Common myeloid progenitor, CD34-positive (primary cell): ENCODE data around the gene C11orf21.

Experiments
- CTCF ChIA-PET: fragments of 350-600 bp; sonication (Branson Sonifier 250); formaldehyde crosslinking; loops from one replicate; lab custom pipeline; 2021; ENCODE audit warnings: antibody characterized with exemption; lab: Charles Lee
- POLR2A ChIA-PET: fragments of 350-600 bp; sonication (Branson Sonifier 250); formaldehyde crosslinking; loops from one replicate; lab custom pipeline; 2021; ENCODE audit warnings: antibody characterized with exemption; lab: Charles Lee
- DNase-seq, 3 donors: peaks; one replicate each; pipeline versions ENCODE4 v3.0.0 to v3.0.0-alpha.2; 2013
- H3K27ac ChIP-seq, 2 experiments: 1 replicate in 1 of 2; 2 replicates in 1 of 2; pipeline ENCODE4 v1.7.0; 2013; ENCODE audit warnings: inconsistent platforms in 2 of 2, low read length in 2 of 2, mild to moderate bottlenecking in 2 of 2, low read depth in 1 of 2, moderate library complexity in 1 of 2; ENCODE audit not compliant: severe bottlenecking in 2 of 2, insufficient read depth in 1 of 2, poor library complexity in 1 of 2
- H3K27me3 ChIP-seq, 5 experiments: replicated peaks in 2 of 5; 1 replicate in 3 of 5; 2 replicates in 2 of 5; pipeline versions ENCODE4 v1.6.1 to v1.7.0; 2013; ENCODE audit warnings: low read length in 4 of 5, mild to moderate bottlenecking in 2 of 5, moderate library complexity in 2 of 5, inconsistent platforms in 1 of 5; ENCODE audit not compliant: insufficient read depth in 5 of 5, control insufficient read depth in 4 of 5
- H3K36me3 ChIP-seq, 4 experiments: 1 replicate in 2 of 4; 2 replicates in 2 of 4; pipeline versions ENCODE4 v1.6.1 to v1.7.0; 2013; ENCODE audit warnings: low read length in 3 of 4, control low read depth in 1 of 4, mild to moderate bottlenecking in 1 of 4; ENCODE audit not compliant: control insufficient read depth in 4 of 4, insufficient read depth in 4 of 4
- H3K4me1 ChIP-seq, 4 experiments: 1 replicate in 3 of 4; 2 replicates in 1 of 4; pipeline versions ENCODE4 v1.6.1 to v1.7.1; 2013; ENCODE audit warnings: low read length in 3 of 4, mild to moderate bottlenecking in 3 of 4, control low read depth in 1 of 4, inconsistent platforms in 1 of 4, moderate library complexity in 1 of 4; ENCODE audit not compliant: control insufficient read depth in 4 of 4, insufficient read depth in 4 of 4; ENCODE audit errors: control extremely low read depth in 1 of 4
- H3K4me3 ChIP-seq, 7 experiments: 1 replicate in 4 of 7; 2 replicates in 3 of 7; pipeline versions ENCODE4 v1.5.1 to v1.7.0; 2013; ENCODE audit warnings: mild to moderate bottlenecking in 7 of 7, low read length in 6 of 7, moderate library complexity in 6 of 7, inconsistent platforms in 2 of 7, low read depth in 2 of 7, control low read depth in 1 of 7; ENCODE audit not compliant: insufficient read depth in 4 of 7, control insufficient read depth in 1 of 7; ENCODE audit errors: extremely low read depth in 1 of 7
- H3K9me3 ChIP-seq, 5 experiments: 1 replicate in 4 of 5; 2 replicates in 1 of 5; pipeline versions ENCODE4 v1.6.1 to v1.7.1; 2013; ENCODE audit warnings: low read length in 4 of 5, mild to moderate bottlenecking in 2 of 5, inconsistent platforms in 1 of 5, low read depth in 1 of 5, moderate library complexity in 1 of 5; ENCODE audit not compliant: control insufficient read depth in 4 of 5, insufficient read depth in 2 of 5; ENCODE audit errors: control extremely low read depth in 1 of 5
- WGBS: methylation state at CpG from one replicate; pipeline ENCODE4 v1.1.5; 2013; ENCODE audit not compliant: insufficient coverage; 5-methylcytosine and 5-hydroxymethylcytosine counted together

C11orf21 gene

DNA sequence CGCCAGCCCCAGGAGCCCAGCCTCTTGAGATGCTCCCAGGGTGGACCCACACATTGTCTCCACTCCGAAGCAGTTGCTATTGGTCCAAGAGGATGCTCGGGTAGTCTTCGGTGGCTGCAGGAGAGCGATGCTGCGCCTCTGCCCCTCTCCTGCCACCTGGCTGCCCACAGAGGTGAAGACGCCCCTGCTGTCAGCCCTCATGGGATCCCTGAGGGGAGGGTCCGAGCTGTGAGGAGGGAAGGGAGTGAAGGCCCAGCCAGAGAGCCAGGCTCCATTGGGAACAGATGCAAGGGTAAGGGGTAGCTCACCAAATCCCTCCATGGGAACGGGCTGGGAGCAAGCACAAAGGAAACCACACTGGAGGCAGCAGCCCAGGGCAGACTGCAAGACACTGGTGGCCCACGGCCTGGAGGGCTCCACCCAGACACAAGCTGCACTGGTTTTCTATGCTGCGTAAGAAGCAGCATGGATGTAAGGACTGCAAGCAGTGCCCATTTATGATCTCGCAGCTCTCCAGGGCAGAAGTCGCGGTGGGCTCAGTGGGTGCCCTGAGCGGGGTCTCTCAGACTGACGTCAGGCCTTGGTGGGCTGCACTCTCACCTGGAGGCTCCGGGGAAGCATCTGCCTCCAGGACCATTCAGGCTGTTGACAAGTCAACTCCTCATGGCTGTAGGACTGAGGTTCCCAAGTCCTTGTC is 15.8 kb upstream of the C11orf21 start:
- ChIA-PET CTCF (interaction anchor here (0.6 to 5.4 kb wide), 4 partner anchors 12 to 118 kb away, joined by 3 to 31 read pairs (median 4); no protein-coding TSS in a partner anchor), POLR2A (no interaction called here)
- Histone ChIP-seq H3K27ac (no peak overlapping the region), H3K27me3 (peaks cover 0 to 2% (median 0%) of the 10 kb centered on the region in 5 experiments), H3K4me3 (no peak overlapping the region), H3K36me3 (peaks cover 0 to 7% (median 0%) of the 10 kb centered on the region in 4 experiments), H3K4me1 (peaks cover 0 to 25% (median 13%) of the 10 kb centered on the region in 4 experiments), H3K9me3 (peaks cover 0 to 1% (median 0%) of the 10 kb centered on the region in 5 experiments)
- WGBS: 96% methylated on average over 16 of the region's 17 CpGs
- no peak for DNase-seq

- peaks cover 0 to 7% (median 0%) of the 10 kb centered on the region in 4 experiments for H3K36me3 ChIP-seq
Observed at GRCh38 chr11:2316963-2317244, 15.2 kb upstream of the C11orf21 start.

DNA sequence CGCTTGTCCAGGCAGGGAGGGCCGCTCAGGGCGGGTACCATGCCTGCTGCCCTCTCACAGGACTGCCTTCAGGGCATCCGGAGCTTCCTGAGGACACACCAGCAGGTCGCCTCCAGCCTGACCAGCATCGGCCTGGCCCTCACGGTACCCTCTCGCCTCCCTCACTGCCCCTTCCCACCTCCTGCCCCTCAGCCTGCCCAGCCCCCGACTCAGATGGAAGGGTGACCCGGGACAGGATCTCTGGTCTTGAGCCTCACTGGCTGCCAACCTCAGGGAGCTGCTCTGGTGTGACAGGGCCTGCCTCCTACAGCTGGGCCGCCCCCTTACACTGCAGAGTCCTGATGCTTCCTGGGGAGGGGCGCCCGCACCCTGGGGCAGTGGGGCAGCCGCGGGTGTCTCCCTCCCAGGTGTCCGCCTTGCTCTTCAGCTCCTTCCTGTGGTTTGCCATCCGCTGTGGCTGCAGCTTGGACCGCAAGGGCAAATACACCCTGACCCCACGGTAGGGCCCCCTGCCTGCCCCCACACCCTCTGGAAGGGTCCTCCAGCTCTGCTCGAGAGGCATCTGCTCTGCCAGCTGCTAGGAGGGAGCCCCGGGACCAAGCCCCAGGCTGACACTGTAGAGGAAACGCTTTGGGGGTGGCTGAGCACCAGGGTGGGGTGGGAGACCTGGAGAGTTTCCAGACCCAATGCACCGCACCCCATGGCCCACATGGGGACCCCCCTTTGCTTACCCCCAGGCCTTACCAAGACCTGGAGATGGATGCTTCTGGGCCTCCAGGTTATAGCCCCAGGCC is 14.6 kb upstream of the C11orf21 start:
- Histone ChIP-seq H3K36me3 (peaks cover 0 to 7% (median 0%) of the 10 kb centered on the region in 4 experiments), H3K27ac (no peak overlapping the region), H3K4me3 (no peak overlapping the region), H3K27me3 (peaks cover 0 to 2% (median 0%) of the 10 kb centered on the region in 5 experiments), H3K4me1 (peaks cover 0 to 25% (median 13%) of the 10 kb centered on the region in 4 experiments), H3K9me3 (no peaks in the 10 kb centered on the region)
- 84% methylated on average over 20 of the region's 23 CpGs for WGBS
- DNase-seq: no peak
- POLR2A ChIA-PET: interaction anchor here (0.9 kb wide), 1 partner anchor 10 kb away, joined by 5 read pairs; no protein-coding TSS in a partner anchor
- CTCF ChIA-PET: interaction anchor here (0.8 to 5.4 kb wide), 4 partner anchors 11 to 121 kb away, joined by 3 to 31 read pairs (median 4); no protein-coding TSS in a partner anchor

More at GRCh38 chr11:2316963-2317244, 15.2 kb upstream of the C11orf21 start:
- WGBS: 100% methylated on average over 1 of the region's 3 CpGs
- no peaks in the 10 kb centered on the region for H3K9me3 ChIP-seq
- H3K27me3 ChIP-seq: peaks cover 0 to 2% (median 0%) of the 10 kb centered on the region in 5 experiments
- H3K4me3 ChIP-seq: no peak overlapping the region
- CTCF ChIA-PET: interaction anchor here (1.2 to 5.4 kb wide), 3 partner anchors 12 to 121 kb away, joined by 3 to 31 read pairs (median 4); no protein-coding TSS in a partner anchor
- POLR2A ChIA-PET: interaction anchor here (0.9 kb wide), 1 partner anchor 11 kb away, joined by 5 read pairs; no protein-coding TSS in a partner anchor
- H3K4me1 ChIP-seq: peaks cover 0 to 25% (median 13%) of the 10 kb centered on the region in 4 experiments
- DNase-seq: no peak
- H3K27ac ChIP-seq: no peak overlapping the region

GRCh38 chr11:2315395-2316168 is 13.9 kb upstream of the C11orf21 start:
- WGBS: 95% methylated on average over 25 of the region's 25 CpGs
- peaks cover 0 to 25% (median 13%) of the 10 kb centered on the region in 4 experiments for H3K4me1 ChIP-seq
- H3K36me3 ChIP-seq: peaks cover 0 to 7% (median 0%) of the 10 kb centered on the region in 4 experiments
- no peak overlapping the region for H3K27ac ChIP-seq
- H3K27me3 ChIP-seq: no peaks in the 10 kb centered on the region
- H3K9me3 ChIP-seq: no peaks in the 10 kb centered on the region
- ChIA-PET POLR2A (no interaction called here), CTCF (interaction anchor here (0.8 to 5.4 kb wide), 4 partner anchors 10 to 120 kb away, joined by 3 to 31 read pairs (median 4); no protein-coding TSS in a partner anchor)
- no peak for DNase-seq
- H3K4me3 ChIP-seq: no peak overlapping the region

DNA sequence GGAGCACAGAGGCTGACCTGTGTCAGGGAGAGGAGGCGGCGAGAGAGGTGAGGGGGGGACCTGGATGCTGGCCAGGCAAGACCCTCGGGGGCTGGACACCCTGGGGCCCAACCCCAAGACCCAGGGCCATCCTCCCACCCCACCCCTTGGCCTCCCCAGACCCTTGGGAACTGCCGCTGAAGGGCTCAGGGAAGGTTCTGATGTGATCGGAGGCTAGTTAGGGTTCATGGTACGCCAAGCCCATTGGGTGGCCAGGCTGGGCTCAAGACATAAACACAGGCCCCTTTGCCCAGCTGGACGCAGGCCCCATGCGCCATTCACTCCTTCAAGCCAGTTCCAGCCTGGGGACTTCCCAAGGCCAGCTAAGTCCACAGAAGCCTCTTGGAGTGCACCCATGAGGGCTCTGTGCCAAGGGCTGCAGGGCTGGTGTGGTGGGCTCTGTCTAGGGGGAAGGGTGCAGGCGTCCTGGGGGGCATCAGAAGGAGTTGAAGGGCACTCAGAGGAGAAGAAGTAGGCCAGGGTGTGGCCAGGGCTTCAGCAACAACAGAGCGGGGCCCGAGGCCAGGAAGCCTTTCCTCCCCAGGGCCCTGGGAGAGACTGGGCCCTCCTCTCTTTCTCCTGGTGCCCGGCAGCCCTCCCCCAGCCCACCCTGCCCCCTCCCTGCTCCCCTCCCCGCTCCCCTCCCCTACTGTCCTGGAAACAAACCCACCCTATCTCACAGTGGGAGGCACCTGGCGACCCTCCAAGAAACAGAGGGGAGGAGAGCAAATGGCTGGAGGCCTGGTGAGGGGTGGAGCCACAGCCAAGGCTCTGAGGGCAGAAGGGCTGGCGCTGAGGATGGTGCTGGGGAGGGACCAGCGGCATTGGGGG is 13.0 kb upstream of the C11orf21 start:
- ChIA-PET CTCF (interaction anchor here (1.2 to 5.4 kb wide), 3 partner anchors 9 to 10 kb away, joined by 3 to 31 read pairs (median 15); no protein-coding TSS in a partner anchor), POLR2A (no interaction called here)
- H3K4me1 ChIP-seq: peaks cover 0 to 25% (median 13%) of the 10 kb centered on the region in 4 experiments
- H3K27ac ChIP-seq: no peak overlapping the region
- no peak overlapping the region for H3K4me3 ChIP-seq
- H3K36me3 ChIP-seq: peaks cover 0 to 7% (median 0%) of the 10 kb centered on the region in 4 experiments
- peak; percentile 27 to 63 (median 61) for DNase-seq
- no peaks in the 10 kb centered on the region for H3K27me3 ChIP-seq
- no peaks in the 10 kb centered on the region for H3K9me3 ChIP-seq
- WGBS: 79% methylated on average over 10 of the region's 16 CpGs

- 100% methylated on average over 5 of the region's 7 CpGs for WGBS
- H3K4me3 ChIP-seq: no peak overlapping the region
- H3K36me3 ChIP-seq: peaks cover 0 to 9% (median 0%) of the 10 kb centered on the region in 4 experiments
- CTCF ChIA-PET: interaction anchor here (1.2 to 2.6 kb wide), 3 partner anchors 8 to 115 kb away, joined by 3 to 15 read pairs (median 3); no protein-coding TSS in a partner anchor
- H3K9me3 ChIP-seq: no peaks in the 10 kb centered on the region
- H3K4me1 ChIP-seq: peaks cover 0 to 25% (median 13%) of the 10 kb centered on the region in 4 experiments
- no peaks in the 10 kb centered on the region for H3K27me3 ChIP-seq
- POLR2A ChIA-PET: no interaction called here
- no peak overlapping the region for H3K27ac ChIP-seq
- no peak for DNase-seq
Observed at GRCh38 chr11:2314136-2314524, 12.4 kb upstream of the C11orf21 start.
